GM19023 (cell line): Measurements from ENCODE around the gene TTC33.

Source experiments
- ATAC-seq: cut with Tn5 transposase; IDR thresholded peaks from one replicate; pipeline ENCODE4 v1.9.1; 2021; ENCODE audit warnings: mild to moderate bottlenecking, moderate library complexity; ENCODE audit not compliant: unreplicated experiment

The TTC33 gene

GRCh38 chr5:40681363-40682153, 74.2 kb downstream of the TTC33 start:
- ATAC-seq = peak; percentile 21

GRCh38 chr5:40680741-40681362, 74.9 kb downstream of the TTC33 start:
- peak; percentile 0 for ATAC-seq

- peak; percentile 44 for ATAC-seq
Measured at GRCh38 chr5:40679913-40680681, 75.7 kb downstream of the TTC33 start, which contains the start of gene PTGER4. Gene PTGER4, plus strand, starts transcription at chr5:40679915. Its CDS starts 1,079 bp downstream, at chr5:40680994.

- peak; percentile 79 for ATAC-seq
Measured at GRCh38 chr5:40679148-40679912, 76.4 kb downstream of the TTC33 start.

GRCh38 chr5:40678460-40679147, 77.2 kb downstream of the TTC33 start:
- no peak for ATAC-seq

- no peak for ATAC-seq
Measured at GRCh38 chr5:40678026-40678425, 77.7 kb downstream of the TTC33 start.

GRCh38 chr5:40677456-40677855, 78.3 kb downstream of the TTC33 start:
- ATAC-seq = no peak

- no peak for ATAC-seq
Measured at GRCh38 chr5:40676613-40677343, 79.0 kb downstream of the TTC33 start.

GRCh38 chr5:40675396-40676133, 80.2 kb downstream of the TTC33 start:
- no peak for ATAC-seq

GRCh38 chr5:40674661-40675235, 81.0 kb downstream of the TTC33 start:
- no peak for ATAC-seq

- ATAC-seq = no peak
Measured at GRCh38 chr5:40672425-40672824, 83.3 kb downstream of the TTC33 start.

- no peak for ATAC-seq
Measured at GRCh38 chr5:40669606-40670390, 86.0 kb downstream of the TTC33 start.

GRCh38 chr5:40667161-40667663, 88.5 kb downstream of the TTC33 start:
- ATAC-seq = no peak

- no peak for ATAC-seq
Measured at GRCh38 chr5:40666657-40667056, 89.1 kb downstream of the TTC33 start.

- ATAC-seq = no peak
Measured at GRCh38 chr5:40665635-40666298, 90.0 kb downstream of the TTC33 start.

- ATAC-seq = no peak
Measured at GRCh38 chr5:40660751-40661150, 95.0 kb downstream of the TTC33 start.

GRCh38 chr5:40656766-40657165, 99.0 kb downstream of the TTC33 start:
- no peak for ATAC-seq
